H9 (cell line): ENCODE data around the gene GLYATL3. TPM values are rescaled to one million over a fixed set of nuclear protein-coding genes. Genes with fewer than 3 reads are reported as not detected.
"Not testable (repeated sequence)": the region's sequence is repeated elsewhere in the genome, so short reads cannot be mapped to it uniquely, and the experiment has no call there.

Experiments used
- DNase-seq: peaks from one replicate; pipeline ENCODE4 v3.0.0-alpha.2; 2017
- H2AFZ ChIP-seq: one replicate; pipeline ENCODE4 v1.6.1; 2013; ENCODE audit warnings: mild to moderate bottlenecking, low read length, control low read depth, moderate library complexity
- H2AK5ac ChIP-seq: 2 replicates; pipeline ENCODE4 v1.6.1; 2013; ENCODE audit warnings: low read length, control low read depth, mixed read lengths; ENCODE audit not compliant: insufficient read length
- H2BK120ac ChIP-seq: one replicate; pipeline ENCODE4 v1.6.1; 2013; ENCODE audit warnings: low read depth, mild to moderate bottlenecking, low read length, control low read depth, inconsistent platforms; ENCODE audit not compliant: poor library complexity, severe bottlenecking
- H2BK12ac ChIP-seq: 2 replicates; pipeline ENCODE4 v1.6.1; 2013; ENCODE audit warnings: low read length, control low read depth, mixed read lengths, low read depth; ENCODE audit not compliant: insufficient read length
- H2BK15ac ChIP-seq: 2 replicates; pipeline ENCODE4 v1.6.1; 2013; ENCODE audit warnings: low read depth, low read length, control low read depth
- H2BK20ac ChIP-seq: one replicate; pipeline ENCODE4 v1.6.1; 2013; ENCODE audit warnings: low read depth, mild to moderate bottlenecking, low read length, control low read depth, inconsistent platforms; ENCODE audit not compliant: poor library complexity, severe bottlenecking
- H2BK5ac ChIP-seq: 2 replicates; pipeline ENCODE4 v1.6.1; 2013; ENCODE audit warnings: low read length, control low read depth, mixed read lengths; ENCODE audit not compliant: insufficient read length
- H3K14ac ChIP-seq: 2 replicates; pipeline ENCODE4 v1.6.1; 2013; ENCODE audit warnings: low read length, control low read depth; ENCODE audit not compliant: insufficient read depth
- H3K18ac ChIP-seq: 2 replicates; pipeline ENCODE4 v1.6.1; 2013; ENCODE audit warnings: low read depth, mild to moderate bottlenecking, mixed read lengths, low read length, control low read depth; ENCODE audit not compliant: insufficient read length
- H3K23ac ChIP-seq: 2 replicates; pipeline ENCODE4 v1.6.1; 2013; ENCODE audit warnings: low read length, control low read depth, mixed read lengths, low read depth; ENCODE audit not compliant: insufficient read length
- H3K23me2 ChIP-seq: 2 replicates; pipeline ENCODE4 v1.6.1; 2013; ENCODE audit warnings: low read depth, mild to moderate bottlenecking, mixed read lengths, low read length, control low read depth; ENCODE audit not compliant: insufficient read length, poor library complexity, severe bottlenecking
- H3K27ac ChIP-seq: 2 replicates; pipeline ENCODE4 v1.5.1; 2013; ENCODE audit warnings: low read length, control low read depth, mixed read lengths, low read depth; ENCODE audit not compliant: insufficient read length
- H3K27me3 ChIP-seq: 2 replicates; pipeline ENCODE4 v1.6.1; 2013; ENCODE audit warnings: low read length, control low read depth, inconsistent platforms; ENCODE audit not compliant: insufficient read depth
- H3K4ac ChIP-seq: 2 replicates; pipeline ENCODE4 v1.6.1; 2013; ENCODE audit warnings: low read depth, mild to moderate bottlenecking, control low read depth, inconsistent platforms, low read length, moderate library complexity
- H3K4me1 ChIP-seq: 2 replicates; pipeline ENCODE4 v1.6.1; 2013; ENCODE audit warnings: low read length, control low read depth, inconsistent platforms; ENCODE audit not compliant: insufficient read depth
- H3K4me2 ChIP-seq: 2 replicates; pipeline ENCODE4 v1.6.1; 2013; ENCODE audit warnings: low read length, control low read depth, mixed read lengths; ENCODE audit not compliant: insufficient read length, insufficient read depth
- H3K56ac ChIP-seq: 2 replicates; pipeline ENCODE4 v1.6.1; 2013; ENCODE audit warnings: low read depth, mild to moderate bottlenecking, mixed read lengths, low read length, control low read depth; ENCODE audit not compliant: insufficient read length
- H3K79me1 ChIP-seq: 2 replicates; pipeline ENCODE4 v1.6.1; 2013; ENCODE audit warnings: low read depth, mild to moderate bottlenecking, moderate library complexity, low read length, control low read depth, inconsistent platforms; ENCODE audit not compliant: insufficient read depth, poor library complexity, severe bottlenecking
- H3K79me2 ChIP-seq: 2 replicates; pipeline ENCODE4 v1.6.1; 2013; ENCODE audit warnings: low read length, control low read depth, inconsistent platforms; ENCODE audit not compliant: insufficient read depth
- H3K9ac ChIP-seq: 2 replicates; pipeline ENCODE4 v1.6.1; 2013; ENCODE audit warnings: low read length, control low read depth, mixed read lengths; ENCODE audit not compliant: insufficient read length; ENCODE audit errors: extremely low read depth
- H3K9me3 ChIP-seq: one replicate; pipeline ENCODE4 v1.6.1; 2013; ENCODE audit warnings: low read depth, low read length, inconsistent platforms; ENCODE audit not compliant: control insufficient read depth
- H3T11ph ChIP-seq: one replicate; pipeline ENCODE4 v1.6.1; 2013; ENCODE audit warnings: mild to moderate bottlenecking, low read length, control low read depth, inconsistent platforms
- H4K20me1 ChIP-seq: one replicate; pipeline ENCODE4 v1.6.1; 2013; ENCODE audit not compliant: control insufficient read depth, insufficient read length, insufficient read depth
- H4K5ac ChIP-seq: 2 replicates; pipeline ENCODE4 v1.6.1; 2013; ENCODE audit warnings: low read depth, mild to moderate bottlenecking, mixed read lengths, low read length, control low read depth; ENCODE audit not compliant: insufficient read length
- H4K8ac ChIP-seq: replicated peaks from 2 replicates; pipeline ENCODE4 v1.6.1; 2013; ENCODE audit warnings: low read length, control low read depth, mixed read lengths, low read depth; ENCODE audit not compliant: insufficient read length
- H4K91ac ChIP-seq: 2 replicates; pipeline ENCODE4 v1.6.1; 2013; ENCODE audit warnings: low read depth, mild to moderate bottlenecking, moderate library complexity, mixed read lengths, low read length, control low read depth; ENCODE audit not compliant: insufficient read length
- H3K27ac Mint-ChIP-seq, 3 experiments: 2 replicates in 2 of 3; 3 replicates in 1 of 3; pipeline ENCODE4 v1.8.0; 2020 to 2021; ENCODE audit warnings: mixed read lengths in 3 of 3, mild to moderate bottlenecking in 1 of 3, moderate library complexity in 1 of 3
- H3K27me3 Mint-ChIP-seq: 2 replicates; pipeline ENCODE4 v1.8.0; 2021; ENCODE audit warnings: low read depth, mild to moderate bottlenecking, moderate library complexity, mixed read lengths
- H3K36me3 Mint-ChIP-seq, 3 experiments: 2 replicates in 2 of 3; 3 replicates in 1 of 3; pipeline ENCODE4 v1.8.0; 2020 to 2021; ENCODE audit warnings: low read depth in 3 of 3, mixed read lengths in 3 of 3; ENCODE audit not compliant: insufficient read depth in 1 of 3
- H3K4me1 Mint-ChIP-seq, 2 experiments: 2 replicates each; pipeline ENCODE4 v1.8.0; 2020; ENCODE audit warnings: mixed read lengths in 2 of 2
- H3K4me3 Mint-ChIP-seq, 2 experiments: 2 replicates in 1 of 2; 3 replicates in 1 of 2; pipeline ENCODE4 v1.8.0; 2020 to 2021; ENCODE audit warnings: mild to moderate bottlenecking in 2 of 2, mixed read lengths in 2 of 2, moderate library complexity in 1 of 2
- H3K9me3 Mint-ChIP-seq, 2 experiments: 2 replicates in 1 of 2; 3 replicates in 1 of 2; pipeline ENCODE4 v1.8.0; 2020; ENCODE audit warnings: mild to moderate bottlenecking in 2 of 2, mixed read lengths in 2 of 2, moderate library complexity in 1 of 2
- WGBS: extraction: QIAGEN DNeasy Blood & Tissue Kit; methylation state at CpG from one replicate; pipeline ENCODE4 v1.1.7; 2013; ENCODE audit warnings: missing lambda C conversion rate, low lambda C conversion rate, mixed read lengths; ENCODE audit not compliant: insufficient read length; ENCODE audit errors: extremely low coverage; 5-methylcytosine and 5-hydroxymethylcytosine counted together
- total RNA-seq: library from RNA; stranded (reverse); gene quantifications from 2 replicates; pipeline ENCODE4 v1.2.1, GENCODE V29; 2021

The GLYATL3 gene
- total RNA-seq, 1 experiment from 2014 or later: not detected

- not testable (repeated sequence) for H3K27ac ChIP-seq, H3K4me3 Mint-ChIP-seq, H3K27me3 ChIP-seq, H3K27me3 Mint-ChIP-seq, H4K8ac ChIP-seq, H3K4ac ChIP-seq, H2AFZ ChIP-seq, H4K5ac ChIP-seq, H3K4me1 Mint-ChIP-seq, H2BK5ac ChIP-seq, H3K4me1 ChIP-seq, DNase-seq, H3T11ph ChIP-seq, H3K9me3 ChIP-seq, H2BK20ac ChIP-seq, H2AK5ac ChIP-seq, H2BK15ac ChIP-seq, H4K20me1 ChIP-seq, H3K27ac Mint-ChIP-seq, H3K79me2 ChIP-seq, H4K91ac ChIP-seq, H3K23ac ChIP-seq, H3K14ac ChIP-seq, H2BK120ac ChIP-seq, H3K18ac ChIP-seq, H3K56ac ChIP-seq, H2BK12ac ChIP-seq, H3K79me1 ChIP-seq, H3K23me2 ChIP-seq, H3K4me2 ChIP-seq, H3K9ac ChIP-seq
- H3K36me3 Mint-ChIP-seq: peaks cover 25 to 55% (median 38%) of the 10 kb centered on the region in 3 experiments
- WGBS: no CpG with 5 or more reads among the region's 14 CpGs
- H3K9me3 Mint-ChIP-seq: peaks cover 10% of the 10 kb centered on the region in 2 experiments; a peak in 4 of 5 replicates
These were observed 16.3 kb upstream of the GLYATL3 start for GRCh38 chr6:49483380-49483779.
